PC-3 (cell line): ENCODE measurements around the gene IGSF8. TPM values are rescaled to one million over a fixed set of nuclear protein-coding genes. Genes with fewer than 3 reads are reported as not detected.

Experiments used
- ATAC-seq: fragments of 200-7000 bp; cut with Tn5 transposase; 2 replicates; pipeline ENCODE4 v1.9.1; 2020; ENCODE audit warnings: mild to moderate bottlenecking, moderate library complexity
- BruUV-seq: library from RNA; stranded (reverse); fragments of 400-500 nt; replicated peaks from 2 replicates; lab custom pipeline; 2021; lab: Mats Ljungman, UMichigan
- CTCF ChIA-PET: fragments of 300-600 bp; sonication (Branson Sonifier 250); formaldehyde crosslinking; loops from one replicate; lab custom pipeline; 2022; ENCODE audit warnings: antibody characterized with exemption; lab: Charles Lee
- POLR2A ChIA-PET: fragments of 300-600 bp; sonication (Branson Sonifier 250); formaldehyde crosslinking; loops from one replicate; lab custom pipeline; 2022; ENCODE audit warnings: antibody characterized with exemption; ENCODE audit not compliant: unreplicated experiment; lab: Charles Lee
- DNase-seq: peaks from one replicate; pipeline ENCODE4 v3.0.0-alpha.2; 2015
- H2AFZ ChIP-seq: fragments of 300-600 bp; sonication (generic); 2 replicates; pipeline ENCODE4 v1.6.0; 2016; ENCODE audit warnings: antibody characterized with exemption, low read length
- H3F3A ChIP-seq: fragments of 300-600 bp; sonication (generic); one replicate; pipeline ENCODE4 v1.6.0; 2017; ENCODE audit warnings: antibody characterized with exemption, low read length, control low read depth, mild to moderate bottlenecking; ENCODE audit not compliant: unreplicated experiment
- H3K27ac ChIP-seq: fragments of 300-600 bp; sonication (generic); 2 replicates; pipeline ENCODE4 v1.5.1; 2016; ENCODE audit warnings: mild to moderate bottlenecking, low read length
- H3K27me3 ChIP-seq: fragments of 300-600 bp; sonication (generic); 2 replicates; pipeline ENCODE4 v1.6.1; 2016; ENCODE audit warnings: low read length, mixed read lengths
- H3K36me3 ChIP-seq: fragments of 300-600 bp; sonication (generic); 2 replicates; pipeline ENCODE4 v1.6.1; 2016; ENCODE audit warnings: low read depth, mixed run types, low read length, mixed read lengths
- H3K4me1 ChIP-seq: fragments of 300-600 bp; sonication (generic); 2 replicates; pipeline ENCODE4 v1.5.1; 2016; ENCODE audit warnings: low read length; ENCODE audit not compliant: insufficient read depth
- H3K4me2 ChIP-seq: fragments of 300-600 bp; sonication (generic); 2 replicates; pipeline ENCODE4 v1.6.0; 2016; ENCODE audit warnings: low read length
- H3K4me3 ChIP-seq: fragments of 300-600 bp; sonication (generic); 2 replicates; pipeline ENCODE4 v1.5.1; 2016; ENCODE audit warnings: mild to moderate bottlenecking, low read length, mixed read lengths
- H3K79me2 ChIP-seq: fragments of 300-600 bp; sonication (generic); 2 replicates; pipeline ENCODE4 v1.6.1; 2017; ENCODE audit warnings: low read length, mixed read lengths
- H3K9ac ChIP-seq: fragments of 300-600 bp; sonication (generic); 2 replicates; pipeline ENCODE4 v1.6.0; 2016; ENCODE audit warnings: mild to moderate bottlenecking, low read length
- H3K9me2 ChIP-seq: fragments of 300-600 bp; sonication (generic); replicated peaks from 2 replicates; pipeline ENCODE4 v1.6.1; 2016; ENCODE audit warnings: mixed run types, low read length, mixed read lengths
- H3K9me3 ChIP-seq: fragments of 300-600 bp; sonication (generic); 2 replicates; pipeline ENCODE4 v1.6.1; 2016; ENCODE audit warnings: low read length, mixed read lengths
- H4K20me1 ChIP-seq: fragments of 300-600 bp; sonication (generic); 2 replicates; pipeline ENCODE4 v1.6.1; 2016; ENCODE audit warnings: low read length, mixed read lengths
- EZH2 ChIP-seq: fragments of 300-600 bp; sonication (generic); IDR thresholded peaks from one replicate; pipeline ENCODE4 v1.6.1; 2017; ENCODE audit warnings: antibody characterized with exemption, mild to moderate bottlenecking, low read length; ENCODE audit not compliant: unreplicated experiment
- EZH2phosphoT487 ChIP-seq: fragments of 300-600 bp; sonication (generic); IDR thresholded peaks from 2 replicates; pipeline ENCODE4 v1.6.1; 2018; ENCODE audit warnings: mild to moderate bottlenecking, antibody characterized with exemption, low read length, borderline replicate concordance
- intact Hi-C: fragments of 100-400 bp; cut with micrococcal nuclease; formaldehyde crosslinking; loops from 2 replicates; pipeline ENCODE4 v1.9.0; 2023
- total RNA-seq: library from RNA; depleted of rRNA; stranded (reverse); fragments of >200 nt; gene quantifications from 2 replicates; pipeline ENCODE4 v1.2.3, GENCODE V29; 2014
- TF ChIP-seq, protein P1 (sequence below): fragments of 300-600 bp; sonication (generic); conservative IDR thresholded peaks from 2 replicates; pipeline ENCODE4 v1.5.1; 2017; ENCODE audit warnings: antibody characterized with exemption, low read depth, mild to moderate bottlenecking, low read length

Gene IGSF8
- total RNA-seq, 1 experiment from 2014 or later = 37.1 TPM

DNA sequence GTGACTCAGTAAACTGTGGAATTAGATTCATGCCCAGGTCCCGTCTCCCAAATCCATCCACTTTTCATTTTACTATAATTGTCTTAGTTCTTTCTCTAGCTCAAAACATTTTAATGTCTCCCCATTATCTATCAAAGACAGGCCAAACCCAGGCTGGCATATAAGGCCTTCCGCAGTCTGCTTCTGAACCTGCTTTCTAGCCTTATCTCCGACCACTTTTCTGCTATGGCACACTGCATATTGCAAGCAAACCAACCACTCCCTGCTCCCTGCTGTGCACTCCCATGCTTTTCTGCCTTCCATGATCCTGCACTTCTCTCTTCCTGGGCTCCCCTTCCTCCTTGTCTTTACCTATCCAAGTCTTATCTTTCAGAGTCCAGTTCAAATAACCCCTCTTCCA, 49.3 kb downstream of the IGSF8 start:
- H3K79me2 ChIP-seq = no peaks in the 10 kb centered on the region
- H3F3A ChIP-seq = no peaks in the 10 kb centered on the region
- H3K27ac ChIP-seq = no peak overlapping the region
- ChIA-PET POLR2A (no interaction called here), CTCF (no interaction called here)
- no peaks in the 10 kb centered on the region for H3K4me1 ChIP-seq
- ATAC-seq (no peak), DNase-seq (no peak)
- H3K9ac ChIP-seq = no peak overlapping the region
- no peaks in the 10 kb centered on the region for H3K9me2 ChIP-seq
- H3K9me3 ChIP-seq = no peaks in the 10 kb centered on the region
- H4K20me1 ChIP-seq = no peaks in the 10 kb centered on the region
- no peak overlapping the region for H3K4me3 ChIP-seq
- no peaks in the 10 kb centered on the region for H3K36me3 ChIP-seq
- H2AFZ ChIP-seq = no peak overlapping the region
- H3K4me2 ChIP-seq = no peak overlapping the region
- BruUV-seq = no TSS peak
- intact Hi-C loops = no loop called here
- H3K27me3 ChIP-seq = peaks cover 64% of the 10 kb centered on the region
- TF ChIP-seq, protein P1, sequence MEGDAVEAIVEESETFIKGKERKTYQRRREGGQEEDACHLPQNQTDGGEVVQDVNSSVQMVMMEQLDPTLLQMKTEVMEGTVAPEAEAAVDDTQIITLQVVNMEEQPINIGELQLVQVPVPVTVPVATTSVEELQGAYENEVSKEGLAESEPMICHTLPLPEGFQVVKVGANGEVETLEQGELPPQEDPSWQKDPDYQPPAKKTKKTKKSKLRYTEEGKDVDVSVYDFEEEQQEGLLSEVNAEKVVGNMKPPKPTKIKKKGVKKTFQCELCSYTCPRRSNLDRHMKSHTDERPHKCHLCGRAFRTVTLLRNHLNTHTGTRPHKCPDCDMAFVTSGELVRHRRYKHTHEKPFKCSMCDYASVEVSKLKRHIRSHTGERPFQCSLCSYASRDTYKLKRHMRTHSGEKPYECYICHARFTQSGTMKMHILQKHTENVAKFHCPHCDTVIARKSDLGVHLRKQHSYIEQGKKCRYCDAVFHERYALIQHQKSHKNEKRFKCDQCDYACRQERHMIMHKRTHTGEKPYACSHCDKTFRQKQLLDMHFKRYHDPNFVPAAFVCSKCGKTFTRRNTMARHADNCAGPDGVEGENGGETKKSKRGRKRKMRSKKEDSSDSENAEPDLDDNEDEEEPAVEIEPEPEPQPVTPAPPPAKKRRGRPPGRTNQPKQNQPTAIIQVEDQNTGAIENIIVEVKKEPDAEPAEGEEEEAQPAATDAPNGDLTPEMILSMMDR = no peak
- no peak for TF ChIP-seq EZH2phosphoT487
- TF ChIP-seq EZH2 = no peak

DNA sequence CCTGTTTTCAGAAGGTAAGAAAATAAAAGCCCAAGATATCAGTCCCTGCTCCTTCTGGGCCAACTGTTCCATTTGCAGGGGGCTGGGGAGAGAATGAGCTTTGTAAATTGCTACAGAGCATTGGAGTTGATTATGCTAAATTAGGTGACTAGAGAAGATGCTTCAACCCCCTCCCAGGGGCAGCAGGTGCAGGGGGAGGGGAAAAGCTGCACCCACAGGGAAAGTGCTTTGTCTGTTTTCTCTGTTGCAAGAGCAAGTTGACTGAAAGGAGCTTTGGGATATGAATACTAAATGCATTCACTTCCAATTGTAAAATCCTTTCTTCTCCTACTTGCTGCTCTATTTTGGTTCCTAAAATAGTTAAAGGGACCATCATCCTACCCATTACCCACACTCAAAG, 50.1 kb downstream of the IGSF8 start:
- Histone ChIP-seq H3K79me2 (no peaks in the 10 kb centered on the region), H3K36me3 (no peaks in the 10 kb centered on the region), H2AFZ (no peak overlapping the region), H3F3A (no peaks in the 10 kb centered on the region), H3K9me2 (no peaks in the 10 kb centered on the region), H4K20me1 (no peaks in the 10 kb centered on the region), H3K4me2 (no peak overlapping the region), H3K9me3 (no peaks in the 10 kb centered on the region), H3K9ac (no peak overlapping the region), H3K27me3 (peaks cover 57% of the 10 kb centered on the region), H3K4me3 (no peak overlapping the region), H3K4me1 (no peaks in the 10 kb centered on the region), H3K27ac (no peak overlapping the region)
- CTCF ChIA-PET = no interaction called here
- DNase-seq (no peak), ATAC-seq (no peak)
- TF ChIP-seq EZH2 (no peak), EZH2phosphoT487 (no peak)
- TF ChIP-seq, protein P1 = no peak
- POLR2A ChIA-PET = no interaction called here
- no TSS peak for BruUV-seq
- intact Hi-C loops = no loop called here

DNA sequence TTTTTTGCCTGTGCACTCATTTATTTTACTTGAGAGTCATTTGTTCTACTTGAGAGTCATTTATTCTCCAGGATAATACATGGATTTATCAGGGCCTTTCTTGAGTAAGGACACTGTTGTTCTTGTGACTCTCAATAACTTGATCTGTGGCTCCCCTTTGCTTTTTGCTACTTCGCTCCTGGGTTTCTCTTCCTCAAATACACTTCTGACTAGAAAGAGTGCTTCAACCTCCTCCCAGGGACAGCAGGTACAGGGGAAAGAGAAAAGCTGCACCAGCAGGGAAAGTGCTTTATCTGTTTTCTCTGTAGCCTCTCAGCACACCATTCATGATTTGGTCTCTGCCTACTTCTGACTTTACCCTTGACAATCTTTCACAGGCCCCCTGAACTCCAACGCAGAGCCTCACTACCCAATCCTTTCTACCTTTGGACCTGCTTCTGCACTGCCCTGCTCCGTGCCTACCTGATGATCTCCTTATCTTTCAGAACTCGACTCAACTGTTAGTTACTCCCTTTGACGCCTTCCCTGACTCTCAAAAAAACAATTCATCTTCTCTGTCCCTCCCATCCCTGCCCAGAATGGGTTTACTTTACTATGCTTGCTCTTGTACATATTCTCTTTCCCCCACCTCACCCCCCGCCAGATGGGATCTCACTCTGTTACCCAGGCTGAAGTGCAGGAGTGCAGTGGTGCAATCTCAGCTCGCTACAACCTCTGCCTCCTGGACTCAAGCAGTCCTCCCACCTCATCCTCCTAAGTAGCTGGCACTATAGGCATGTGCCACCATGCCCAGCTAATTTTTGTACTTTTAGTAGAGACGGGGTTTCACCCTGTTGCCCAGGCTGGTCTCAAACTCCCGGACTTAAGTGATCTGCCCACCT, 51.1 kb downstream of the IGSF8 start:
- no peak overlapping the region for H3K9ac ChIP-seq
- TF ChIP-seq EZH2 = no peak
- TF ChIP-seq, protein P1 = no peak
- no peak for TF ChIP-seq EZH2phosphoT487
- intact Hi-C loops = no loop called here
- H3K79me2 ChIP-seq = no peaks in the 10 kb centered on the region
- H3K4me2 ChIP-seq = peak overlapping the region; percentile 29; the same call in 1 of the 2 replicates
- H3K36me3 ChIP-seq = no peaks in the 10 kb centered on the region
- H3K4me1 ChIP-seq = no peaks in the 10 kb centered on the region
- no peaks in the 10 kb centered on the region for H3F3A ChIP-seq
- ATAC-seq (no peak), DNase-seq (no peak)
- no peaks in the 10 kb centered on the region for H4K20me1 ChIP-seq
- H3K9me2 ChIP-seq = no peaks in the 10 kb centered on the region
- CTCF ChIA-PET = interaction anchor here (1.1 to 1.4 kb wide), 2 partner anchors 24 to 38 kb away, joined by 4 to 7 read pairs; no protein-coding TSS in a partner anchor
- H3K27ac ChIP-seq = no peak overlapping the region
- no peak overlapping the region for H3K4me3 ChIP-seq
- H3K27me3 ChIP-seq = peaks cover 47% of the 10 kb centered on the region
- H2AFZ ChIP-seq = peak overlapping the region; percentile 46; the same call in 1 of the 2 replicates
- POLR2A ChIA-PET = no interaction called here
- BruUV-seq = no TSS peak
- H3K9me3 ChIP-seq = no peaks in the 10 kb centered on the region
